Loucy (cell line): ENCODE data around the gene MLEC.

Experiments used
- EZH2phosphoT487 ChIP-seq: fragments of 200-600 bp; IDR thresholded peaks from 2 replicates; pipeline ENCODE4 v1.6.1; 2018; ENCODE audit warnings: antibody characterized with exemption, mild to moderate bottlenecking, moderate library complexity, borderline replicate concordance
- TF ChIP-seq, protein P1 (sequence below): fragments of 200-600 bp; sonication (generic); conservative IDR thresholded peaks from 2 replicates; pipeline ENCODE4 v1.5.1; 2014; ENCODE audit warnings: mild to moderate bottlenecking, antibody characterized with exemption, low read length

DNA sequence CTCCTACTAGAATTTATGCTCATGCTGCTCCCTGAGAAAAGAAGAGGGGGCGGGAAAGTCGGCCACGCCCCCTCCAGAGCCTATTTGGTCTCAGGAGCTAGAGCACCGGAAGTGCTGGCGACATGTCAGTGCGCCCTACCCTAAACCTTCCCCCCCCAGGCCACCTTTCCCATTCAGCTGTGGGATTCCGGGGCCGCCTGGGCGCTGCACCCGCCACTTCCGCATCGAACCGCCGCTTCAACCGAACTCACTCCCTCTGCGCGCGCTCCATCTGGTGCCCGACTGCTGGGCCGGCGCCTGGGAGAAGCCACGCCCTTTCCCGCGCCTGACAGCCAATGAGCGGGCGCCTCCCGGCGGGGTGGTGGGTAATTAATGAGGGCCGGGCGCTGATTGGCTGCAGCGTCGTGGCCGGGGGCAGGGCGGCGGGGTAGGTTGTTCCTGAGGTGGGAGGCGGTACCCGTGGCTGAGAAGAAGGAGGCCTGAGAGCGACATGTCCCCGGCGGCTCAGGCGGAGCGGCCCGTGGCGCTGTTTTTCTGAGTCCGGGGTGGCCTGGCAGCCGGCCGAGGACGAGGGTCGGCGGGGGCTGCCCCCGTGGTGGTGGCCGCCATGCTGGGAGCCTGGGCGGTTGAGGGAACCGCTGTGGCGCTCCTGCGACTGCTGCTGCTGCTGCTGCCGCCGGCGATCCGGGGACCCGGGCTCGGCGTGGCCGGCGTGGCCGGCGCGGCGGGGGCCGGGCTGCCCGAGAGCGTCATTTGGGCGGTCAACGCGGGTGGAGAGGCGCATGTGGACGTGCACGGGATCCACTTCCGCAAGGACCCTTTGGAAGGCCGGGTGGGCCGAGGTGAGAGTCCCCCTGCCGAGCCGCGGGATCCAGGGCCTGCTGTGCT lies at the start of gene MLEC:
- TF ChIP-seq, protein P1, sequence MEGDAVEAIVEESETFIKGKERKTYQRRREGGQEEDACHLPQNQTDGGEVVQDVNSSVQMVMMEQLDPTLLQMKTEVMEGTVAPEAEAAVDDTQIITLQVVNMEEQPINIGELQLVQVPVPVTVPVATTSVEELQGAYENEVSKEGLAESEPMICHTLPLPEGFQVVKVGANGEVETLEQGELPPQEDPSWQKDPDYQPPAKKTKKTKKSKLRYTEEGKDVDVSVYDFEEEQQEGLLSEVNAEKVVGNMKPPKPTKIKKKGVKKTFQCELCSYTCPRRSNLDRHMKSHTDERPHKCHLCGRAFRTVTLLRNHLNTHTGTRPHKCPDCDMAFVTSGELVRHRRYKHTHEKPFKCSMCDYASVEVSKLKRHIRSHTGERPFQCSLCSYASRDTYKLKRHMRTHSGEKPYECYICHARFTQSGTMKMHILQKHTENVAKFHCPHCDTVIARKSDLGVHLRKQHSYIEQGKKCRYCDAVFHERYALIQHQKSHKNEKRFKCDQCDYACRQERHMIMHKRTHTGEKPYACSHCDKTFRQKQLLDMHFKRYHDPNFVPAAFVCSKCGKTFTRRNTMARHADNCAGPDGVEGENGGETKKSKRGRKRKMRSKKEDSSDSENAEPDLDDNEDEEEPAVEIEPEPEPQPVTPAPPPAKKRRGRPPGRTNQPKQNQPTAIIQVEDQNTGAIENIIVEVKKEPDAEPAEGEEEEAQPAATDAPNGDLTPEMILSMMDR = no peak
- TF ChIP-seq EZH2phosphoT487 = no peak
